Erythroblast (primary cell): Measurements from ENCODE around the gene DLG2.

Experiments
- GATA1 ChIP-seq: IDR thresholded peaks from 2 replicates; pipeline ENCODE4 v1.6.1; 2011; ENCODE audit warnings: low read depth, mild to moderate bottlenecking, control low read depth, low read length, moderate library complexity
- POLR2A ChIP-seq: IDR thresholded peaks from 2 replicates; pipeline ENCODE4 v1.6.1; 2011; ENCODE audit warnings: mild to moderate bottlenecking, low read length

GRCh38 chr11:84128840-84129239 is 1498.3 kb downstream of the DLG2 start:
- TF ChIP-seq POLR2A (no peak), GATA1 (no peak)
